ENCODE measurements around the gene ST8SIA2.

ST8SIA2 gene

DNA sequence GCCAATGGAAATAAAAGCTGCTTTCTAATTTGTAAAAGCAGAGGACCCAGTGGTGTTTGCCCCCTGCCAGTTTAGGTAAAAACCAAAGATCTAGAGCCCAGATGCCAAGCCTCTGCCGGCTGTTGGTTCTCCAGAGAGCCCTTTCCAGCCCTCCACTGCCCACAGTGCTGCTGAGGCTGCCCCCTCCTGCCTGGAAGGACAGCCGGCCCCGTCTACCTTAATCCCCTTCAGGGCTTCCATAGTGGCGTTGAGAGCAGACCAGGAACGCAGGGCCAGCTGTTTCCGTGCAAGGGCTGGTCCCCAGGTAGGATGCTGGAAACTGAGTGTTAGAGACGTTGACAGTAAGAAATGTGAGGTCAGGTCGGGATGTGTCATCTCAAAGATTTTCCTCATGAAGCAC, 6.9 kb downstream of the ST8SIA2 start:
- no peak for DNase-seq

DNA sequence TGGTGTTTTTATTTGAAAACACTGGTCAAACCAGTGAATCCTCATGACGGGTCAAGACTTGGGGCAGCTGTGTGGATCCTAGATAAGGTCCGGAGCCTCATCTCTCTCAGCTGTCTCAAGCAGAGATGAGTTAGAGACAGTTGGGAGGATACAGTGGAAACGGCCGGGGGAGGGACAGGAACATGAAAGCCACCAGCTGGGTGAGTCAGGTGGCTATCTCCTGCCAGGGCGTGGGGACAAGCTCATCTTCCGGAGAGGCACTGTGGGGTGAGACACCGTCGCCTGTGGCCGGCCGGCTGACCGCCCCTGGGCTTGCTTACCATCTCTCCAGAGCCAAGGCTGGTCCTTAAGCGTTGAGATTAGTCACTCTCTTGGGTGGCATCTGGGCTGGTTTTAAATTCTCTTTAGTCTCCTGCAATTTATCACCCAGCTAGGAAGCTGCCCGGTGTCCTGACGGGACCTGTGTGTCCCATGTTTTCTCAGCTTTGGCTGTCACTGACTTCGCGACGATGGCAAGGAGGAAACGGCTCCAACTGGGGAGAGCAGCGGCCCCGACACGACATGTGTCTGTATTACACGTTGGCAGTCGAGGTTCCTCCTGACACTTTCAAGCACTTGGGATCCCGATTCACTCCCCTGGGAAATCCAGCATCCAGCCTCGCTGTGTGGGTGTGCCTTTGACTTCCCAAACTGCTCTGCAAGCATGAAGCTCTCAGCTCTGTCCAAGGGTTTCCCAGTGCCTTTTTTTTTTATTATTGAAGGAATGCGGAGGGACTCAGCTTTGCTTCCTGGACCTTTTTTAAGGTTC, 7.5 kb downstream of the ST8SIA2 start:
- no peak for DNase-seq

DNA sequence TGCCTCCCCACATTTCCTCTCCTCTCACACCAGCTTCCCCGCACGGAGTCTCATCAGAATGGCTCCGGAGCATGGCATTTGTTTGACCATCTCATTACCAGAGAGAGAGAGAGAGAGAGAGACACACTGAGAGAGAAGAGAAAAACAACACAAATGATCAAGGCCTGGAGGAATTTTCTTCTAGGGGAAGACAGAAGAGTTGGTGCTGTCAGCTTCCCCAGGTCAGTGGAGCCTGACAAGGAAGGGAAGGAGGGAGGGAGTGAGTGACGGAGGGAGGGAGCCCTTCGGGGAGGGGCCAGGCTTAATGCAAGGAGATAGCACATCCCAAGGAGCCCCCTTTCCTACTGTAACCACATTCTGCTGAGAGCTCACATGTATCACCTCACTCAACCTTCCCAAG, 9.1 kb downstream of the ST8SIA2 start:
- DNase-seq = no peak

DNA sequence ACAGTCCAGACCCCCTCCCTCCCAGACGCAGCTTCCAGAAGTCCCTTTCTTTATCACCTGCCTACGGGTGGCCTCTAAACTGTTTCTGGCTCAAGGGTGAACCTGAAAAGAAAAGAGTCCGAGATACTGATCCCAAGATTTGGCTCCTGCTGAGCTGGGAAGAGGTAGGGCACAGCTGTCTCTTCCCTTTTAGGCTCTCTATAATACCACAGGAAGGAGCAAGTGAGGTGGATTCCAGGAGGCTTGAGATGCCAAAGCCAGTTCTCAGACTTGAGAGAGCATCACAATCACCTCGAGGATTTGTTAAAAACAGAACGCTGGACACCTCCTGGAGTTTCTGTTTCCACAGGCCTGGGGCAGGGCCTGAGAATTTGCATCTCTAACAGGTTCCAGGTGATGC, 12.3 kb downstream of the ST8SIA2 start:
- no peak for DNase-seq

DNA sequence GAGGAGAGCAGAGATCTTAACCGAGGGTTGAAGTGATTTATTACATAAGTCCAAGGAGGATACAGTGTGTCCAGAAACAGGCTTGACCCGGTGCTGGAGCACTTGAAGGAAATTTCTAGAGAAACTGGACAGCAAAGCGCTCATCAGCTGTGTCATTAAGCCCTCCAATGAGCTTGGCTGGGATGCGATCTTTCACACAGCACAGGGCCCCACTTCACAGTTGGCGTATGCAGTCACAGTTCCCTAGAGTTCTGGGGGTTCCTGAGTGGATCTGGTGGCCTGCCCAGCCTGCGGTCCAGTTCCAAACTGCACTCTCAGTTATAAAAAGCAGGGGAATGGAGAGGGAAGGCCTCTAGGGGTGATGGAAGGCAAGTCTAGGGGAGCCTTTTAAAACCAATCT, 13.6 kb downstream of the ST8SIA2 start:
- no peak for DNase-seq

DNA sequence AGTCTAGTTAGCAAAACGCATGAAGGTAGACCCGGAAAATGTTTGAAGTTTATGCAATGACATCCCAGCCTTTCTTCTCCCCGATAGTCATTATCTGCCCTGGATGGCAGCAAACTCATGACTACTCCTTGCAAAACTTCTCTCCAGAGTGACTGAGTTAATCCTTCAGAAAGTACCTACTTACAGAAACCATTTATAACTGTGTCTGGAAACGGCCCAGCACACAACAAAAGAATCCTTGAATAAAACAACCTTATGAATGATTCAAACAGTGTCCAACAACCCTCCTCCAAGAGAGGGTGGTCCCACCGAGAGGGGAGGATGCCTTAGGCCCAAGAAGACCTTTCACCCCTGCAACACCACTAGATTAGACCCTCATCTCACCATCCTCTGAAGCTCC, 14.2 kb downstream of the ST8SIA2 start:
- no peak for DNase-seq

DNA sequence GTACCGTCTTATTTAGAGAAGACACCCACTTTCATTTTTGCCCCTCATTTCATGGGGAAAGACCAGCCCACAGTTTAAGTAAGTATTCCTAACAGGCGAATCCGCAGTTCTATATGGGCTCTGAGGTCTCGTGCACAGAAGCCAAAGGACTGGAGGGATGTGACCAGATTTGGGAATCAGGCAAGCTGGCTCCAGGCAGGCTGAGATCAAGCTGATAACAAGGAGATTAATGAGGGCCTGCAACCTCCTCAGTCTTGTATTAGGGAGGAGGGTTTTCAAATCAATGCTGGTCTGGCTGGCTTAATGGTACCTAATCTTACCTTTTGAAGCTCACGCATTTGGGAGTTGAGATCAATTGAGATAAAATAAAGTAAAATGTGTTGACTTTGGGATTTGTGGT, 15.3 kb downstream of the ST8SIA2 start:
- DNase-seq = no peak

DNA sequence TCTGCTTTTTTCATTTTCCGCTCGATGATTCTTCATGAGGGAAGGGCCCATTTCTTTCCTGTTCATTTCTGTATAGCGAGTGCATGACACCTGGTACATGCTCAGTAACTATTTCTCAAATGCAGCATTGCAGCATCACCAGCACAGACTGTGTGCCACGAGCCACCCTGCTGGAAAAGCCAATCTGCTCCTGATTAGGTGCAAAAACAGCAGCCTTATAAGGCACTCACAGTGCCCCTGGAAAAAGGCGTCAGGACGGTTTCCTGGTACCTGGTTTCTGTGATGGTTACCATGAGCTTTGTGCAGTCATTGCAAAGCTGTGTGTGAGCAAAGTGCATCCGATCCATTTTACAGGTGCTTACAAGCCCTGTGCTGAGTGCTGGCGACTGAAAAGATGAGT, 15.8 kb downstream of the ST8SIA2 start:
- DNase-seq = no peak

DNA sequence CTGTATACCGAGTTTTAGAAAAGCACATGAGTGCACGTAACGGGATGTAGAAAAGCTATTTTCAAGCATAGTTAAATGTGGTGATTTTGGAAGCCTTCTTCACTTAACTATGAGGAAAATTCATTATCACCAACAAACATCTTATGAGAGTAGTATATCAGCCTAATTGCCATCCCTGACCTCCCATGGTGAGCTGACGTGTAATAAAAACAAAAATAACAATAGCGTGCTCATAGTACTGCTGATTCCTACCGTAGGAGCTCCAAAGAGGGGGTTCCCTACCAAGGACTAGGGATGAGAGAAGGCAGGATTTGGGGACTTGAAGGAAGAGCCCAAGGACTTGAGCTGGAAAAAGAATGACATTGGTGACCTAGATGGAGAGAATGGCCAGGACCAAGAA, 16.9 kb downstream of the ST8SIA2 start:
- DNase-seq = no peak

DNA sequence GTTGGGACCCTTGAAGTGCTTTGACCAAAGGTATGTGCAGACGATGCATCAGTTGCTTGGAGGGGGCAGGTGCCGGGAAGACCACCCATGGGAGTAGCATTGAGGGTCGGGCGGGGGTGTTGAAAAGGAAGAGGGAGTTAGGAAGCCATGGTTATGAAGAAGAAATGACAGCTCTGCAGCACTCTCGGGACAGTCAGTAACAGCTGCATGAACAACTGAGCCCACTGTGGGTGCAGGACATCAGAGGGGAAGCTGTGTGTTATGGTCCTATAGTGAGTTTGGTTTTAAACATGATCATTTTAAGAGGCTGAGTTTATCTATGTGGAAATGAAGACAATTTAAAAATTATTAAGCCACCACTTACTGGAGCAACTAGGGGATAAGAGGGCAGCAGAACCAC, 17.6 kb downstream of the ST8SIA2 start:
- DNase-seq = no peak

DNA sequence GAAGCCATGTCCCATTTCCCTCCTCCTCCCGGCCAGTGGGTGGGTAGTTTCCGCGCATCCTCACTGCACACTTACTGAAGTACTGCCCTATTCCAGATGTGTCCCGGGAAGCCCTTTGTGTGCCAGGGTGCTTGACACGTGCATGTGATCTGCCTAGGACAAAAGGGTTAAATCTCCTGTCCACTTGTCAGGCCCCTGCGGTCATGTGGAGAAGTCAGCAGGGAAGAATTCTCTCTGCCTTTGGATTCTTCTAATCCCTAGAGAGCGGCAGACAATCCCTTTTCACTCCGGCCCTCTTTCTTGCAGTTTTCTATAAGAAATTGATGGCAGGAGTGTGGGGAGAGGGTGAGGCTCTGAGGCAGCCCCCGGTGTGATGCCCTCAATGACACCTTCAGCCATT, 19.8 kb downstream of the ST8SIA2 start:
- DNase-seq = no peak

DNA sequence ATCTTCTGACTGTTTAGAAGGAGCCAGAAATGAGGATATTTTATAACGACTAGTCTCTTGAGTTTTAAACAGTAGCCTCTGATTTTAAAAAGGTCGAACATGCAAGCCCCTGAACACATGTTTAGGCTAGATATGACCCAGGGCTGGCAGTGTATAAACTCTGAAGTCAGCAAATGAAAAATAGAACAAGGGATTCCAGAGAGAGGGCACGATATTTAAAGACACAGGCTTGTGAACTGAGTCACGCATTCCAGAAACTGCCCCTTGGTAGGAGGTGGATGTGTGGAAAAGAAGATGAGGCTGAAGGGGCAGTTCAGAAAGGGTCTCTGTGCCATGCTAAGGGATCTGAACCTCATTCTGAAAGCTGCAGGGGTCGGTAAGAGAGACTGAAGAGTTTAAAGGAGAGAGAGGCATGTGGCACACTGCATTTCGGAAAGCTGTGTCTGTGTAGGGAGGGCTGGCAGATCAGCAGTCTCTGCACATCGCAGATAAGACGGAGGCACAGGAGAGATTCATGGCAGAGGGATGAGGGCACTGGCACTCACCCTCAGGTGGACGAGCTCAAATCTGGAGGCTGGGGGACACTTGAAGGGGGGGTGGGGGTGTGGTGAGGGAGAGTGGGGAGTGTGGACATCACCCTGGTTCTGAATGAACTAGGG, 22.1 kb downstream of the ST8SIA2 start:
- DNase-seq = no peak

DNA sequence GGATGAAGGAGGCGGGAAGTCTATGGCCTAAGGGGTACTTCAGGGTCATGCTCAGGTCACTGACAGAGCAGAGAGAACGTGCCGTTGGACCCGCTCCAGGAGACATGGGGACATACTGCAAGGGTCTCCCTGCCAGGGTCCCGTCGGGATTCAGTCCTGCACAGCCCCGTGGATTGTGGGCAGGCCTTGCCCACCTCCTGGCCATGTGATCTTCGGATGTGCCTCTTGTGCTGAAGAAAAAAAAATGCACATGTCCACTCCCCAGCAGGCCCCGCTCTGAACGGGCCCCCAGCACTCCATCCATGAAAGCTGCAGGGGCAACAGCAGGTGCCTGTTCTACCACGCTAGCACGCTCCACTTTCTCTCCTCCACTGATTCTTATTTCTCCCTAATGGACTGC, 22.9 kb downstream of the ST8SIA2 start:
- DNase-seq = no peak

DNA sequence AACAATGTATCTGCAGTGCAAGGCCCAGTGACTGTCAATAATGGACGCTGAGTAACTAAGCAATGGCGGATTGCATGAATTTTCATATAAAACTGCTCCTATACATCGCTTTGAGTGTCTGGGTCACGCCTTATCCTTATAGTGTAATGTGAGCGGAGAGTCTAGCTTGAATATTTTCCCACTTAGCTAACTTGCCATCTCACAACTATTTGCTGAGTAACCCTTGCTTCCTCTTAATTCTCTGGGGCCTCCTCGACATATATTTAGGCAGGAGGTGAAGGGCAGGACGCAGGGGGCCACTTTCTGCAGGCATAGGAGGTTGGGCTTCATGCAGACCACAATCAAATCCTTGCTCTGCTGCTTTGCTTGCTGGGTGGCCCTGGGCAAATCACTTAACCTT, 24.0 kb downstream of the ST8SIA2 start:
- DNase-seq = no peak

DNA sequence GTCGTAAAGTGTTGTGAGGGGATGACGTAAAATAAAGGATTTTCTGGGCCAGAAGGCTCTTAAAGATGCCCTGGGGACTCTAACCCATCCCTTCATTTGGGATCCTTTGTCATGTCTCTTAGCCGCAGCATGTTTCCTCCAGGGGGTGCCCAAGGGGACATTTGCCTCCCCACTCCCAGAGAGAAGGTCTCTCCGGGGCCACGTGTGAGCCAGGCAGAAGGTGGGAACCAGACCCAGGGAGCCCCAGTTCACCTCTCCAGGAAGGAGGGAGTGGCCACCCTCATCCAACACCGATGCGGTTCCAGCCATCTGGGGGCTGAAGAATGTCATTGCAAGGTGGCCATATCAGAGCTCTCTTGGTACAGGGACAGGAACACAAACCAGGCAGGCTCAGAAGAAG, 25.2 kb downstream of the ST8SIA2 start:
- no peak for DNase-seq

DNA sequence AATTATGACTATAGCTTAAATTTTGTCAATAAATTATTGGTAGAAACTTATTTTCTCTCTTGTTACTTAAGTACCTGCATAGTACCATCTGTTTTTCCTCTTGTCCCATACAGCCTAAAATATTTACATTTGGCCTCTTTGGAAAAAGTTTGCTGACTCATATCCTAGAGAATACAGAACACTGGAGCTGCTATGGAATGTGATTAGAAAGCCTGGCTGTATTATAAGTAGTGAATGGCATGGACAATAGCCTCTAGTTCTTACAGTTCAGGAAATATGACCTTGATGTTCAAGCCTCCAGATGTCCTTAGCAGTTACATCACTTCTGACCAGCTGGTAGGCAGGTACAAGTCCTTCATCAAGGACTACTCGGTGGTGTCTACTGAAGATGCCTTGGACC, 28.3 kb downstream of the ST8SIA2 start:
- no peak for DNase-seq

DNA sequence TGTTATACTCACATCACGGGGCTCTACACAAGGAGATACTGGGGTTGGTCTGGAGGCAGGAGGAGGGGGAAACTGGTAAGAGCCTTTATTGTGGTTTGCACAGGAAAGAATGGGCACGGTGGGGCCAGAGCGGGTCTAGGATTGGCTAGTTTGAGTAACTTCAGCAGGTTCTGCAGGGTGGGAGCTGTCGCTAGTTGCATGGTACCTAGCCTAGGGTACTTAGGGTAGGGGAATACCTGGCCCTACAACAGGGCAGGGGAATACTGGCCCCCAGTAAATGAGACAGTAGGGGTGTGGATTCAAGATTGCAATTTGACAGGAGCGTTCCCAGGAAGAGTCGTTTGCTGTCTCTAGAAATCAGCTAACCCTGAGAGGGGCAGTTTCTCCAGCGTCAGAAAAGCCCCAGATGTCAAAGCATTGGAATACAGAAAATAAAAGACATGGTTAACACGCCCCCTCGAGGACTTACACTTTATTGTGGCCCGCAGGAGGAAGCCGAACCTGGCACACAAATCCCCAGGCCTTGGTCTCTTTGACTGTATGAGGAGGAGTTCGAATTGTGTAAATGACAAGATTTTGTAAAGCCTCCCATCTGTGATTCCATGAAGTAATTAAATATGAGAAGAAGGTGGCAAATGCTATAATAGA, 32.0 kb downstream of the ST8SIA2 start:
- no peak for DNase-seq

DNA sequence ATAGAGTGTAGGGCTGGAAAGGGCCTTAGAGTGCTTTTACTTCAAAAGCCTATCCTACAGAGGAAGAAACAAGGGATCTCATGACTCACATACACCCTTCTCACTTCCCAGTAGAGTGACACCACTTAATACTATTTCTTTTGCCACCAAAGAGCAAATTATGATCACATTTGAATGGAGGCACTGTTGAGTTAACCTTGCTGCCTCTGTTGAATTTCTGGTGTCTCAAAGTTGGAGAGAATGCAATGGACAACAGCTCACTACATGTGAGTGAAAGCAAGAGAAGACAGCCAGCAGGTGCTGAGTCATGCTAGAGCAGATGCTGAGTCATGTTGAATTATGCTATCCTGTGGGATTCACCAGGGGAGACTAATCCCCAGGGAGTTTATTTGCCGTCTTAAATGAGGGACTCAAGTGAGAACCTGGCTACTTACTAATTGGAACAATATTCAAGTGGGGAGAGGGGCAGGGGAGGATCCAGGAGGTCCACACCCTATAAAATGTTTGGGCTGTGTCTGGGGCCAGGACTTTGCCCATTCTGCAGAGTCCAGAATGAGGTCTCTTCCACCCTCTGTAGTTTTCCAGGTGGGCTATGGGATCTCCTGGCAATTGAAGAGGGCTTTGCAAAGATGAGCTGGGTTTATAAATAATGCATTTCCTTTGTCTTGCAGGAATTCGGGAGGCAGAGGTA, 35.8 kb downstream of the ST8SIA2 start:
- DNase-seq = peak; percentile 4

DNA sequence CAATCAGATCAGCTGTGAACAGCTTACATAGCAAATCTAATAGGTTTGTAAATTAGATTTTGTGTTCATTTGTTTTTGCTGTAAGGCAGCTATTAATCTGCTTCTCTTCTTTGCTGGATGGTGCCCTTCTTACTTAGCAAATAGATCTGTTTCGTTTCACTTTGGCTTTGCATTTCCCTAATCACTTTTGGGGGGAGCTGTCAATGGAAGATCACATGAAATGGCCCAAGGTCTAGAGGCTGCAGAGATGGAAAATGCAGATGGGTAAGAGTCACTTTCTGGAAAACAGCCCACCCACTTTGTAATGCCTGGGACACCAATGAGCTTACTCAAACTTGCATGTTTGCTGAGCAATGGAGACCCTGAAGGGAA, 36.4 kb downstream of the ST8SIA2 start:
- DNase-seq = no peak

DNA sequence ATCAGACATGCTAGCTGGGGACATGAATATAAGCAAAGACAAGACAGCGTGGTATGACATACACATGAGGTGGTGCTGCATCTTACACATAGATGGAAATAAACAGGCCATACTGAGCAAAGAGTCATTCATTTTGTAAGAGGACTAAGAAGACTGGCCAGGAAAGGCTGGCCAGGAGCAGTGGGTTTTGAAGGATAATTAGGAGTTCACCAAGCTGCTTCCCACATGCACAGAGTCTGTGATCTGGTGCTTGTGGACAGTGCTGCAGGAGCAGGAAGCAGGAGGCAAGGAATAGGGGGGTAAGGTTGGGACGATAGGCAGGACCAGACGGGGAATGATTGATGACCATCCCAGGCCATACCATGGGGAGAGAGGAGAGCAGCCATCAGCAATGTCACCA, 41.5 kb downstream of the ST8SIA2 start:
- no peak for DNase-seq

DNA sequence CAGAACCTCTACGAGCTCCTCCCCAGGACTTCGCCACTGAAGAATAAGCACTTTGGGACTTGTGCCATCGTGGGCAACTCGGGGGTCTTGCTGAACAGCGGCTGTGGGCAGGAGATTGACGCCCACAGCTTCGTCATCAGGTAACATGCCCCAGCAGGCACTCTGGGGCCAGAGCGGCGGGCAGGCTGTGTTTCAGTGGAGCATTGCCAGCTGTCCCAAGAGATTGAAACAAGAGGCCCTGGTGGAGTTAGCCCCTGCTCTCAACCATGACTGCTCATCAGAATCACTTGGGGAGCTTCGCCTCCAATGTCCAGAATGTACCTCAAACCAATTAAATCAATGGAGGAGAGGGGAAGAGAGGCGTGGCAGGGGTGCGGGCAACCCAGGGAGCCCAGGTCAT, 44.8 kb downstream of the ST8SIA2 start:
- no peak for DNase-seq

DNA sequence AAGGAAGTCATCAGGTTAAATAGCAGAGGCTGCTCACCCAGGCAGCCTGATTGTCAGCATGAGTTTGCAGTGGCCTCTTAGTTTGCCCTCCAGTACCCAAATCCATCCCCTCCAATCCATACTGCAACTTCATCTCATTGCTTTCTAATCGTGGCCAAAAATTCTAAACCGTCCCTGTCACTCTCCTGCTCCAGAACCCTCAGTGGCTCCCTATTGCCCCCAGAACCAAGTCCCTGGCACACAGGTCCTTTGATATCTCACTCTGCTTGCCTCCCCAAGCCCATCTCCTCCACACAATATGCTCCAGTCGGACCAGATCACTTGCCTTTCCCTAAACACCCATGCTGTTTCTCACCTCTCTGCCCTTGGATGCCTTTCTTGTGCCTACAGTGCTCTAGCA, 49.7 kb downstream of the ST8SIA2 start:
- DNase-seq = no peak

DNA sequence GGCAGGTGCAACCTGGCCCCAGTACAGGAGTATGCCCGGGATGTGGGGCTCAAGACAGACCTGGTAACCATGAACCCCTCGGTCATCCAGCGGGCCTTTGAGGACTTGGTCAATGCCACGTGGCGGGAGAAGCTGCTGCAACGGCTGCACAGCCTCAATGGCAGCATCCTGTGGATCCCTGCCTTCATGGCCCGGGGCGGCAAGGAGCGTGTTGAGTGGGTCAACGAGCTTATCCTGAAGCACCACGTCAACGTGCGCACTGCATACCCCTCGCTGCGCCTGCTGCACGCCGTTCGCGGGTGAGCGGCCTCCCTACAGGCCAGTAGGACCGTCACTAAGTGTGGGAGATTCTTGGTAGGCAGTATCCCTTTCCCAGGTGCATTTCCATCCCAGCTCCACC, 51.0 kb downstream of the ST8SIA2 start:
- no peak for DNase-seq

DNA sequence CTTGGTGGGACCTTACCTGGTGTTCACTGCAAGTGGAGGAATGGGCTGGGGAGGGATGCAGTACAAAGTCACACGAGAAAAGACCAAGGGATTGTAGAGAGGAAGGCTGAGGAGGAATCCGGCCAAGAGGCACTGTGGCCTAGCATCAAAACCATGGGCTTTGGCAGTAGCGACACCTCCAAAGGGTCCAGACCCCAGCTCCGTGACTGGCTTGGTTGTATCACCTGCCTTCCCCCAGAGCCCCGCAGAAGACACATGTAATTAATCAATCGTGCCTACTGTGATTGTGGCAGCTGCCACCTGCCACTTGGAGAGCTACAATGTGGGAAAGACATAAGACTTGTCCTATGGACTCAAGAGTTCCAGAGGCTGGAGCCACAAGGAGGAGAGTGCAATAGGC, 54.7 kb downstream of the ST8SIA2 start:
- no peak for DNase-seq
